Effector memory CD4-positive, alpha-beta T cell (primary cell): ENCODE results near the gene SUPT7L.
"Not testable (repeated sequence)": the region's sequence is repeated elsewhere in the genome, so short reads cannot be mapped to it uniquely, and the experiment has no call there.

Source experiments
- DNase-seq, 3 donors: peaks; one replicate each; pipeline ENCODE4 v3.0.0-alpha.2; 2020
- H3K27ac ChIP-seq: 2 replicates; pipeline ENCODE4 v1.7.0; 2013; ENCODE audit warnings: mild to moderate bottlenecking, low read length, moderate library complexity; ENCODE audit not compliant: insufficient read depth, poor library complexity, severe bottlenecking
- H3K27me3 ChIP-seq: replicated peaks from 2 replicates; pipeline ENCODE4 v1.7.0; 2013; ENCODE audit warnings: mild to moderate bottlenecking, low read length; ENCODE audit not compliant: insufficient read depth, control insufficient read depth, poor library complexity, severe bottlenecking
- H3K36me3 ChIP-seq: 2 replicates; pipeline ENCODE4 v1.7.0; 2013; ENCODE audit warnings: mild to moderate bottlenecking, low read length, moderate library complexity; ENCODE audit not compliant: control insufficient read depth, insufficient read depth
- H3K4me1 ChIP-seq: 2 replicates; pipeline ENCODE4 v1.7.0; 2013; ENCODE audit warnings: low read length, mild to moderate bottlenecking; ENCODE audit not compliant: control insufficient read depth, insufficient read depth, poor library complexity, severe bottlenecking
- H3K4me3 ChIP-seq: 2 replicates; pipeline ENCODE4 v1.7.0; 2013; ENCODE audit warnings: low read length, low read depth, mild to moderate bottlenecking; ENCODE audit not compliant: insufficient read depth, poor library complexity, severe bottlenecking
- H3K9me3 ChIP-seq: 2 replicates; pipeline ENCODE4 v1.7.0; 2013; ENCODE audit warnings: mild to moderate bottlenecking, low read length, moderate library complexity; ENCODE audit not compliant: control insufficient read depth

Gene SUPT7L

DNA sequence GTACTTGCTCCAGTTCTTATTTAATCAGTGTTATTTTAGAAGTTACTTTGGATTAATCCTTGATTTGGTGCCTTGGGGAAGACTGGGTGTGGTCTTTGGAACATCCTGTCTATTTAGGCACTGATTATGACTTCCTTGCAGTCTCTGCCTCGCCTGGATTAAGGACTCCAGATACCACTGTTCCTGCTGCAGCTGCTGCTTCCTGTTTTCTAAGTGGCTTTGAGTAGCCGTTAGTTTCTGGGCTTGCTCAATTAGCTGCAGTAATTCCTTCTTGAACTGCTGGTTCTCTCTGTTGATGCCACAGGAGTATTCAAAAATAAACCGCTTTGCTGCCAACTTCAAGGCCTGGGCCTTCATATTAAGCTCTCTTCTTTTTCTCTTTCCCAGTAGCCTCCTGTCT, 36.5 kb downstream of the SUPT7L start:
- H3K36me3 ChIP-seq, result peaks cover 40% of the 10 kb centered on the region
- not testable (repeated sequence) for H3K4me1 ChIP-seq, H3K27me3 ChIP-seq, H3K27ac ChIP-seq, H3K4me3 ChIP-seq, H3K9me3 ChIP-seq, DNase-seq

DNA sequence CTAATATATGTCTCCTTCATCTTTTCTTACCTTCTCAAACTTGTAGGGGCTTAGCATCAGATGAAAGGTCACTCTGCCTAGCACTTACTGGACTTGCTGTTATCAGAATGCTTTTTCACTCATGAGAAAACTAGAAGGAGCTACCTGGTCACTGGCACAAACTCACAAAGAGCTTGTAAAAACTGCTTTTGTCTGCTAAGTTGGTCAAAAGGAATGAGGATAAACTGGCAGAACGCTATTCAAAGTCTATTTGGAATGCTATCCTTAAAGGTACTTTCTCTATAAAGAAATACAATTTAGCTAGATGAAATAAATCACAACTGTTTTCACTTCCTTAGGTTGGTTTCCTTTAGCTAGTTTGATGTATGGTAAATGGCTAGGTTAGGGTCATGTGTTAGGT, 37.1 kb downstream of the SUPT7L start:
- H3K36me3 ChIP-seq, result peaks cover 40% of the 10 kb centered on the region
- not testable (repeated sequence) for DNase-seq, H3K27me3 ChIP-seq, H3K4me1 ChIP-seq, H3K27ac ChIP-seq, H3K4me3 ChIP-seq, H3K9me3 ChIP-seq

DNA sequence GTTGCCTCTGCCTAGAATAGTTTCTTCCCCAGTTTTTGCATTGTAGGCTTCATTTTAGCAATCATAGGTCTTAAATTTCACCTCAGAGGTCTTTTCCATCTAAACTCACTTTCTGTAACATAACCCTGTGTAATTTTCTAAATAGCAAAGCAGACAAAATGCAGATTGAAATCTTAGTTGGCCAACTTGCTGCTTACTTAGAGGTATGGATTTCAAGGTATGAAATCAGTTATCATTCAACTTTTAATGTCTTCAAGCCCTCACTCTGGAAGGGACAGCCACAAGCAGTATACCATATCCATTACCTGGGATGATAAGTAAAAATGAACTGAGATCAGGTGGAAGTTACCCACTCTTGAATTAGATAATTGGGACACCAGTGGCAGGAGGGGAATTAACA, 38.5 kb downstream of the SUPT7L start:
- H3K4me3 ChIP-seq, result no peak overlapping the region
- DNase-seq, result no peak
- no peaks in the 10 kb centered on the region for H3K9me3 ChIP-seq
- peaks cover 43% of the 10 kb centered on the region for H3K36me3 ChIP-seq
- H3K27me3 ChIP-seq, result no peaks in the 10 kb centered on the region
- H3K4me1 ChIP-seq, result peaks cover 6% of the 10 kb centered on the region
- H3K27ac ChIP-seq, result no peak overlapping the region

DNA sequence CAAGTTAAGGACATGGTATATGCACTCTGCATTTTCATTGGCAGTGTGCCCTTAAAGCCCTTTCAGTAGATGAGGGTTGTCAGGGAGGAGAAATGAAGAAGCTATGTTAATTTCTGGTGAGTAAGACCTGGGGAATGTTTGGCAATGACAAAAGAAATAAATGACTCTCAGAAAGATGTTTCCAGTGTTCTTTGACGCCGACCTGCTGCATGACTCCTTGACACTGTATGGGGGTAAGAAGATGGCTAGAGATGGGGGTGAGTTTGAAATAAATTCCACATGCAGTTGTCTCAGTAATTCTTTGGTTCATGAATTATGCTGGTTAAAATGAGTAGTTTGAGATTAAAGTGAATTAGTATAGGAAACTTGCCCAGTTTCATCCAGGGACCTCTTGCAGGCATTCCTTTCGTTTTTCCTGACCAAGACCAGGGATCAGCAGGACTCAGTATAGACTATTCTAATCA, 40.5 kb downstream of the SUPT7L start:
- Histone ChIP-seq H3K27me3 (no peaks in the 10 kb centered on the region), H3K9me3 (no peaks in the 10 kb centered on the region), H3K36me3 (peaks cover 53% of the 10 kb centered on the region), H3K4me1 (no peaks in the 10 kb centered on the region), H3K4me3 (no peak overlapping the region), H3K27ac (no peak overlapping the region)
- no peak for DNase-seq

DNA sequence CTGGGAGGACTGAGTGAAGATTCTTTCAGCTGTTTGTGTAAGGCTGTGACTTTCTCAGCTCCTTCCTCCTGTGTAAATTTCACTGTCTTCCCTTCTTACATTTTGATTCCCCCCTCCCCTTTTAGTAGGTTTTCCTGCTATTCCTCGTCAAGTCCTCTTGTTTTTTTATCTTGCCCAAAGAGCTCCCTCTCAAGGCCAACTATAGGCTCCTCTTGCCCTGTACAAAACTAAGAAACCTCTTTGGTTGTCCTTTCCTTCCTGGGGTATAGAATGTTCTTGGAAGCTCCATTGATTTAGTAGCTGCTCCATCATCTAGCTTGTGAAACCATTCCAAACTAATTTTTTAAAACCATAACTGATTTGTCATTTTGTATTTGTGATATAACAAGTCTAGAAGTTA, 41.9 kb downstream of the SUPT7L start:
- H3K27me3 ChIP-seq, result no peaks in the 10 kb centered on the region
- peaks cover 67% of the 10 kb centered on the region for H3K36me3 ChIP-seq
- DNase-seq, result no peak
- H3K4me3 ChIP-seq, result no peak overlapping the region
- no peak overlapping the region for H3K27ac ChIP-seq
- H3K9me3 ChIP-seq, result no peaks in the 10 kb centered on the region
- H3K4me1 ChIP-seq, result no peaks in the 10 kb centered on the region

DNA sequence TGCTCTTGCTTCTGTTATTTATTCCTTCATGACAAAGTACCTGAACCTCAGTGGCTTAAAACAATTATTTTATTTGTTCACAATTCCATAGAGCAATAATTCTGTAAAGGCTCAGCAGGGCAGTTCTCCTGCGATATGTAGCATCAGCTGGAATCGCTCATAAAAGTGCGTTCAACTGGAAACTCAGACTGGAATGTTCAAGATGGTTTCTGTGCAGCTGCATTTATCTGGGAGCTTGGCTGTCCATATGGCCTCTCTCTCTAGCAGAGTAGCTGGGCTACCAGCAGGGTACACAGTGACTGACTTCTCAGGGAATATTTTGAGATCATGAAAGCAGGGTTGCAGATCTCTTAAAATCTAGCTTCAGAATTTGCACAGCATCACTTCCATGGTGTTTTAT, 48.1 kb downstream of the SUPT7L start:
- H3K4me1 ChIP-seq, result no peaks in the 10 kb centered on the region
- no peak for DNase-seq
- no peak overlapping the region for H3K4me3 ChIP-seq
- no peaks in the 10 kb centered on the region for H3K27me3 ChIP-seq
- no peaks in the 10 kb centered on the region for H3K9me3 ChIP-seq
- no peak overlapping the region for H3K27ac ChIP-seq
- H3K36me3 ChIP-seq, result peaks cover 58% of the 10 kb centered on the region

DNA sequence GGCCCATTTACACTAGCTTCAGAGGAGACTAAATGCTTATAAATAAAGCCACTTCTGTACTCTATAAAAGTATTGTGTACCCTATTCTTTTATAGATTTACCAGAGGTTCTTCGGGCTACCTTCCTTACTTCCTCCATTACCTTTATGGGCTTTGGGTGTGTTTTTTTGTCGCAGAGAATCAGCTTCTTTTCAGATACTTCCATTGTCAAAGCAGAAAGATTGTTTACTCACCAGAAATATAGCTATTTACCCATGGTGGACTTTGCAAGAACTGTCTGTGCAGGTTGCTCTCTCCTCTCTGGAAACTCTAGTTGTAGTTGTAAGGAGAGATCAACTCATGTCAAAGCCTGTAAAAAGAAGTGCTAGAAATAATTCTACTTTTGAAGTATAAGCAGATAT, 49.4 kb downstream of the SUPT7L start:
- DNase-seq, result no peak
- H3K9me3 ChIP-seq, result no peaks in the 10 kb centered on the region
- H3K27me3 ChIP-seq, result no peaks in the 10 kb centered on the region
- no peaks in the 10 kb centered on the region for H3K4me1 ChIP-seq
- H3K4me3 ChIP-seq, result no peak overlapping the region
- peaks cover 64% of the 10 kb centered on the region for H3K36me3 ChIP-seq
- no peak overlapping the region for H3K27ac ChIP-seq

DNA sequence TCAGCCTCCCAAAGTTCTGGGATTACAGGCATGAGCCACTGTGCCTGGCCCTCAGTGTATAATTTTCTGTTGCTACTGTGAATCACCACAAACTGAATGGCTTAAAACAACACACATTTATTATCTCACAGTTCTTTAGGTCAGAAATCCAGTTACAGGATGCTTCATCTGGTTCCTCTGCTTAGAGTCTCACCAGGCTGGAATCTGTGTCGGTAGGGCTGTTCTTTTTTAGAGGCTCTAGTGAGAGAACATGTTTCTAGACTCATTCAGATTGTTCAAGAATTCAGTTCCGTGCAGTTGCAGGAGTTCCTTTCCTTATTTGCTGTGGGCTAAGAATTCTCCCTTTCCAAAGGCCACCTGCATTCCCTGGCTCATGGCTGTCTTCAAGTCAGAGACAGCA, 56.8 kb downstream of the SUPT7L start:
- DNase-seq, result no peak
- Histone ChIP-seq H3K36me3 (peaks cover 63% of the 10 kb centered on the region), H3K27ac (no peak overlapping the region), H3K4me1 (no peaks in the 10 kb centered on the region), H3K27me3 (no peaks in the 10 kb centered on the region), H3K4me3 (no peak overlapping the region), H3K9me3 (no peaks in the 10 kb centered on the region)
